Thyroid gland (tissue), 4 donors: ENCODE data around the gene OR2A5.
"Not testable (repeated sequence)": the region's sequence is repeated elsewhere in the genome, so short reads cannot be mapped to it uniquely, and the experiment has no call there.

Source experiments
- CTCF ChIP-seq, 6 experiments: fragments of 200-600 bp in 3 of 6; fragments of 450-650 bp in 3 of 6; sonication (generic) in 3 of 6; IDR thresholded peaks; one replicate each; pipeline ENCODE4 v1.5.1; 2016 to 2019; ENCODE audit warnings: antibody characterized with exemption in 6 of 6, mild to moderate bottlenecking in 2 of 6, inconsistent platforms in 1 of 6, moderate library complexity in 1 of 6
- POLR2A ChIP-seq, 2 donors: fragments of 450-650 bp; IDR thresholded peaks; one replicate each; pipeline ENCODE4 v1.6.1; 2017; ENCODE audit warnings: antibody characterized with exemption in 2 of 2, mild to moderate bottlenecking in 2 of 2, moderate library complexity in 1 of 2

GRCh38 chr7:144010821-144011220 is 37.9 kb upstream of the OR2A5 start:
- not testable (repeated sequence) for TF ChIP-seq CTCF, POLR2A (IDR thresholded peaks at IDR 0.05)
